Adrenal gland (tissue), 12 donors: ENCODE results near the gene LRRN4CL. TPM values are rescaled to one million over a fixed set of nuclear protein-coding genes. Genes with fewer than 3 reads are reported as not detected.

ENCODE experiments used
- polyA plus RNA-seq, 3 donors: library from polyadenylated mRNA; stranded (reverse); fragments of 200-250 nt in 2 of 3; fragments of 350-450 nt in 1 of 3; fragmentation: Illumina TruSeq in 1 of 3; extraction: RNeasy Lipid Tissue Mini Kit (QIAGEN cat#74804) in 1 of 3; gene quantifications; one replicate each; pipeline ENCODE4 v1.2.3, GENCODE V29; 2013 to 2014
- small RNA-seq, 2 donors: library from RNA; depleted of rRNA; stranded (forward); fragments of <200 nt; gene quantifications; one replicate each; pipeline ENCODE3, GENCODE V24; 2016
- total RNA-seq, 9 donors: library from RNA; depleted of rRNA in 4 of 9; stranded (reverse); fragments of >200 nt in 4 of 9; fragments of 120-200 nt in 1 of 9; fragmentation: NEBNext Ultra II Directional in 1 of 9; extraction: Animal tissue kit (Norgen Biotek cat#: 25700) in 1 of 9; gene quantifications; one replicate each; pipeline versions ENCODE4 v1.1.0 to v1.2.4, GENCODE V29; 2013 to 2023
- donor health status: healthy with polysubstance abuse.
- donor health status: Bipolar disorder and iron deficiency.
- donor health status: DM: yes; HTN: yes; CAD: no.
- donor health status: DM: no; HTN: no; CAD: no.
- donor health status: DM: no; HTN: no; CAD: no.
- donor health status: DM: yes; HTN: yes; CAD: no.

The LRRN4CL gene
- total and polyA plus RNA-seq, 12 donors, result 3.1 to 29.9 (median 10.3) TPM

Small RNA genes lying within 50 kb of the gene (small RNA-seq; reads per million reads assigned to genes)
- gene SNORA57, result 0 reads per million in 2 donors

Other genes with a start within 250 kb of the LRRN4CL start
- 100 to 1,000 TPM in 8 of 9 donors, 10 to 100 TPM in 1; 54.2 to 307 (median 195) TPM for gene AHNAK, start 142.7 kb downstream of the LRRN4CL start, total RNA-seq
- gene AHNAK, start 142.7 kb downstream of the LRRN4CL start, polyA plus RNA-seq, result 10 to 100 TPM; 32.0 to 35.4 (median 32.7) TPM
- gene EEF1G, start 115.6 kb downstream of the LRRN4CL start, total RNA-seq, result 1,000 to 10,000 TPM in 7 of 9 donors, 100 to 1,000 TPM in 2; 943 to 1,585 (median 1,192) TPM
- gene EEF1G, start 115.6 kb downstream of the LRRN4CL start, polyA plus RNA-seq, result 1,000 to 10,000 TPM in 1 of 3 donors, 100 to 1,000 TPM in 2; 646 to 1,257 (median 934) TPM
- gene TUT1, start 98.0 kb downstream of the LRRN4CL start, total RNA-seq, result 10 to 100 TPM in 7 of 9 donors, 1 to 10 TPM in 2; 7.0 to 32.4 (median 14.9) TPM
- 10 to 100 TPM in 2 of 3 donors, 1 to 10 TPM in 1; 9.4 to 67.6 (median 34.0) TPM for gene TUT1, start 98.0 kb downstream of the LRRN4CL start, polyA plus RNA-seq
- gene MTA2, start 87.7 kb downstream of the LRRN4CL start, total RNA-seq, result 10 to 100 TPM; 63.9 to 97.3 (median 73.6) TPM
- gene MTA2, start 87.7 kb downstream of the LRRN4CL start, polyA plus RNA-seq, result 10 to 100 TPM; 66.5 to 82.4 (median 73.5) TPM
- 10 to 100 TPM; 13.0 to 97.9 (median 35.4) TPM for gene EML3, start 76.8 kb downstream of the LRRN4CL start, total RNA-seq
- 100 to 1,000 TPM in 2 of 3 donors, 1 to 10 TPM in 1; 9.7 to 198 (median 139) TPM for gene EML3, start 76.8 kb downstream of the LRRN4CL start, polyA plus RNA-seq
- gene ROM1, start 76.3 kb downstream of the LRRN4CL start, total RNA-seq, result 10 to 100 TPM in 3 of 9 donors, 1 to 10 TPM in 6; 1.6 to 22.3 (median 4.9) TPM
- 10 to 100 TPM in 2 of 3 donors, 1 to 10 TPM in 1; 5.1 to 11.3 (median 11.1) TPM for gene ROM1, start 76.3 kb downstream of the LRRN4CL start, polyA plus RNA-seq
- gene B3GAT3, start 67.5 kb downstream of the LRRN4CL start, total RNA-seq, result 10 to 100 TPM; 25.3 to 56.6 (median 34.5) TPM
- gene B3GAT3, start 67.5 kb downstream of the LRRN4CL start, polyA plus RNA-seq, result 10 to 100 TPM in 2 of 3 donors, 1 to 10 TPM in 1; 5.9 to 83.3 (median 60.6) TPM
- gene GANAB, start 42.9 kb downstream of the LRRN4CL start, total RNA-seq, result 100 to 1,000 TPM; 105 to 304 (median 182) TPM
- gene GANAB, start 42.9 kb downstream of the LRRN4CL start, polyA plus RNA-seq, result 100 to 1,000 TPM in 1 of 3 donors, 10 to 100 TPM in 2; 90.9 to 177 (median 94.0) TPM
- gene INTS5, start 36.2 kb downstream of the LRRN4CL start, total RNA-seq, result 10 to 100 TPM in 8 of 9 donors, 1 to 10 TPM in 1; 9.6 to 32.3 (median 25.0) TPM
- 1 to 10 TPM; 4.4 to 7.5 (median 4.6) TPM for gene INTS5, start 36.2 kb downstream of the LRRN4CL start, polyA plus RNA-seq
- 10 to 100 TPM; 42.8 to 87.3 (median 49.8) TPM for gene C11orf98, start 24.3 kb downstream of the LRRN4CL start, total RNA-seq
- gene C11orf98, start 24.3 kb downstream of the LRRN4CL start, polyA plus RNA-seq, result 100 to 1,000 TPM in 2 of 3 donors, 10 to 100 TPM in 1; 95.8 to 142 (median 104) TPM
- 10 to 100 TPM in 3 of 9 donors, 1 to 10 TPM in 5, not detected in 1; 2.8 to 15.6 (median 8.3) TPM for gene CSKMT, start 24.2 kb downstream of the LRRN4CL start, total RNA-seq
- gene CSKMT, start 24.2 kb downstream of the LRRN4CL start, polyA plus RNA-seq, result 10 to 100 TPM in 2 of 3 donors, 1 to 10 TPM in 1; 1.9 to 37.2 (median 20.6) TPM
- gene UQCC3, start 17.9 kb downstream of the LRRN4CL start, total RNA-seq, result 10 to 100 TPM; 10.2 to 21.3 (median 15.2) TPM
- gene UQCC3, start 17.9 kb downstream of the LRRN4CL start, polyA plus RNA-seq, result 10 to 100 TPM in 2 of 3 donors, 1 to 10 TPM in 1; 2.2 to 25.7 (median 25.7) TPM
- gene LBHD1, start 17.3 kb downstream of the LRRN4CL start, total RNA-seq, result 10 to 100 TPM in 3 of 9 donors, 1 to 10 TPM in 6; 1.1 to 22.0 (median 8.4) TPM
- gene LBHD1, start 17.3 kb downstream of the LRRN4CL start, polyA plus RNA-seq, result 10 to 100 TPM; 16.5 to 30.4 (median 17.5) TPM
- 100 to 1,000 TPM in 6 of 9 donors, 10 to 100 TPM in 3; 81.3 to 308 (median 139) TPM for gene UBXN1, start 10.5 kb downstream of the LRRN4CL start, total RNA-seq
- gene UBXN1, start 10.5 kb downstream of the LRRN4CL start, polyA plus RNA-seq, result 100 to 1,000 TPM; 114 to 225 (median 177) TPM
- gene BSCL2, start 17.9 kb upstream of the LRRN4CL start, total RNA-seq, result 100 to 1,000 TPM in 6 of 9 donors, 10 to 100 TPM in 3; 77.6 to 185 (median 108) TPM
- 100 to 1,000 TPM; 134 to 653 (median 440) TPM for gene BSCL2, start 17.9 kb upstream of the LRRN4CL start, polyA plus RNA-seq
- 1 to 10 TPM in 3 of 9 donors, under 1 TPM in 4, not detected in 2; 0.39 to 3.2 (median 0.96) TPM for gene GNG3, start 18.1 kb upstream of the LRRN4CL start, total RNA-seq
- gene GNG3, start 18.1 kb upstream of the LRRN4CL start, polyA plus RNA-seq, result 10 to 100 TPM in 1 of 3 donors, 1 to 10 TPM in 2; 4.1 to 15.7 (median 6.4) TPM
- 10 to 100 TPM in 8 of 9 donors, 1 to 10 TPM in 1; 9.6 to 34.5 (median 17.6) TPM for gene HNRNPUL2, start 37.9 kb upstream of the LRRN4CL start, total RNA-seq
- gene HNRNPUL2, start 37.9 kb upstream of the LRRN4CL start, polyA plus RNA-seq, result 10 to 100 TPM; 23.8 to 40.2 (median 38.1) TPM
- gene TTC9C, start 39.0 kb upstream of the LRRN4CL start, total RNA-seq, result 10 to 100 TPM; 10.7 to 45.0 (median 27.0) TPM
- 10 to 100 TPM; 36.7 to 93.9 (median 46.3) TPM for gene TTC9C, start 39.0 kb upstream of the LRRN4CL start, polyA plus RNA-seq
- gene ZBTB3, start 64.6 kb upstream of the LRRN4CL start, total RNA-seq, result 10 to 100 TPM in 6 of 9 donors, 1 to 10 TPM in 3; 6.9 to 19.5 (median 13.6) TPM
- gene ZBTB3, start 64.6 kb upstream of the LRRN4CL start, polyA plus RNA-seq, result 1 to 10 TPM; 3.0 to 5.6 (median 3.3) TPM
- 100 to 1,000 TPM in 1 of 9 donors, 10 to 100 TPM in 8; 58.2 to 195 (median 79.8) TPM for gene POLR2G, start 72.0 kb upstream of the LRRN4CL start, total RNA-seq
- 100 to 1,000 TPM in 2 of 3 donors, 10 to 100 TPM in 1; 67.6 to 109 (median 108) TPM for gene POLR2G, start 72.0 kb upstream of the LRRN4CL start, polyA plus RNA-seq
- gene TAF6L, start 81.9 kb upstream of the LRRN4CL start, total RNA-seq, result 10 to 100 TPM; 18.3 to 42.3 (median 25.9) TPM
- 10 to 100 TPM; 10.8 to 98.1 (median 41.2) TPM for gene TAF6L, start 81.9 kb upstream of the LRRN4CL start, polyA plus RNA-seq
- 100 to 1,000 TPM in 3 of 9 donors, 10 to 100 TPM in 6; 55.4 to 217 (median 72.6) TPM for gene TMEM179B, start 97.9 kb upstream of the LRRN4CL start, total RNA-seq
- gene TMEM179B, start 97.9 kb upstream of the LRRN4CL start, polyA plus RNA-seq, result 10 to 100 TPM; 37.2 to 97.7 (median 66.6) TPM
- 10 to 100 TPM; 12.6 to 49.1 (median 24.7) TPM for gene TMEM223, start 102.5 kb upstream of the LRRN4CL start, total RNA-seq
- 10 to 100 TPM; 32.0 to 41.3 (median 32.5) TPM for gene TMEM223, start 102.5 kb upstream of the LRRN4CL start, polyA plus RNA-seq
- 100 to 1,000 TPM in 1 of 9 donors, 10 to 100 TPM in 8; 32.8 to 134 (median 58.8) TPM for gene NXF1, start 115.9 kb upstream of the LRRN4CL start, total RNA-seq
- gene NXF1, start 115.9 kb upstream of the LRRN4CL start, polyA plus RNA-seq, result 100 to 1,000 TPM in 2 of 3 donors, 10 to 100 TPM in 1; 87.0 to 274 (median 231) TPM
- gene STX5, start 142.5 kb upstream of the LRRN4CL start, total RNA-seq, result 10 to 100 TPM; 22.2 to 59.9 (median 37.3) TPM
- gene STX5, start 142.5 kb upstream of the LRRN4CL start, polyA plus RNA-seq, result 10 to 100 TPM; 19.7 to 52.4 (median 22.4) TPM
- gene TEX54, start 143.3 kb upstream of the LRRN4CL start, total RNA-seq, result not detected
- 1 to 10 TPM in 1 of 3 donors, under 1 TPM in 1, not detected in 1; 0.27 to 1.4 TPM for gene TEX54, start 143.3 kb upstream of the LRRN4CL start, polyA plus RNA-seq
- 10 to 100 TPM; 21.7 to 58.0 (median 37.9) TPM for gene WDR74, start 150.1 kb upstream of the LRRN4CL start, total RNA-seq
- 100 to 1,000 TPM in 2 of 3 donors, 10 to 100 TPM in 1; 35.4 to 119 (median 102) TPM for gene WDR74, start 150.1 kb upstream of the LRRN4CL start, polyA plus RNA-seq
- 100 to 1,000 TPM; 103 to 398 (median 170) TPM for gene SLC3A2, start 191.4 kb upstream of the LRRN4CL start, total RNA-seq
- gene SLC3A2, start 191.4 kb upstream of the LRRN4CL start, polyA plus RNA-seq, result 100 to 1,000 TPM; 123 to 221 (median 155) TPM
- gene CHRM1, start 231.8 kb upstream of the LRRN4CL start, total RNA-seq, result 1 to 10 TPM in 2 of 9 donors, under 1 TPM in 2, not detected in 5; 0.22 to 3.0 (median 1.8) TPM
- 1 to 10 TPM; 1.4 to 3.8 (median 1.8) TPM for gene CHRM1, start 231.8 kb upstream of the LRRN4CL start, polyA plus RNA-seq